Effector CD8-positive, alpha-beta T cell (primary cell): ENCODE results near the gene PATL2.
"Not testable (repeated sequence)": the region's sequence is repeated elsewhere in the genome, so short reads cannot be mapped to it uniquely, and the experiment has no call there.

ENCODE experiments used
- DNase-seq: peaks from one replicate; lab custom pipeline; 2025; lab: John Stamatoyannopoulos, UW

The PATL2 gene

DNA sequence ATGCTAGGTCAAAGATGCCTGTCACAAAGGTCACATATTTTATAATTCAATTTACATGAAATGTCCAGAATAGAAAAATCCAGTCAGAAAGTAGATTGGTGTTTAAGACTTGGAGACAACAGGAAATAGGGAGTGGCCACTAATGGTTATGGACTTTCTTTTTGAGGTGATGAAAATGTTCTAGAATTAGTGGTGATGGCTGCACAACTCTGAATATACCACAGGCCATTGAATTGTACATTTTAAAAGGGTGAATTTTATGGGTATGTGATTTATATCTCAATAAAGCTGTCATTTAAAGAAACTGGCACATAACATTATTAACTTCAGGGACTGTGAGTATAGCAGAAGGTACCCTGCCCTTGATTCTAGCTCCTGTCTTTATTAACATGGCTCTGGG is 63.5 kb downstream of the PATL2 start:
- DNase-seq, result no peak

GRCh38 chr15:44647036-44647435 is 64.1 kb downstream of the PATL2 start:
- DNase-seq, result no peak

DNA sequence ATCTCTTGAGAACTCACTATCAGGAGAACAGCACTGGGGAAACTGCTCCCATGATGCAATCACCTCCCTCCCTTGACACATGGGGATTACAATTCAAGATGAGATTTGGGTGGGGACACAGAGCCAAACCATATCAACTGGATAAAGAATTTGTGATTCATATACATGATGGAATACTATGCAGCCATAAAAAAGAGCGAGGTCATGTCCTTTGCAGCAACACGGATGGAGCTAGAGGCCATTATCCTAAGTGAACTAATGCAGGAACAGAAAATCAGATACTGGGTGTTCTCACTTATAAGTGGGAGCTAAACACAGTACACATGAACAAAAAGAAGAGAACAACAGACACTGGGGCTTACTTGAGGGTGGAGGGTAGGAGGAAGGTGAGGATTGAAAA is 64.7 kb downstream of the PATL2 start:
- DNase-seq, result no peak

GRCh38 chr15:44641651-44642050 is 69.5 kb downstream of the PATL2 start:
- DNase-seq, result no peak

DNA sequence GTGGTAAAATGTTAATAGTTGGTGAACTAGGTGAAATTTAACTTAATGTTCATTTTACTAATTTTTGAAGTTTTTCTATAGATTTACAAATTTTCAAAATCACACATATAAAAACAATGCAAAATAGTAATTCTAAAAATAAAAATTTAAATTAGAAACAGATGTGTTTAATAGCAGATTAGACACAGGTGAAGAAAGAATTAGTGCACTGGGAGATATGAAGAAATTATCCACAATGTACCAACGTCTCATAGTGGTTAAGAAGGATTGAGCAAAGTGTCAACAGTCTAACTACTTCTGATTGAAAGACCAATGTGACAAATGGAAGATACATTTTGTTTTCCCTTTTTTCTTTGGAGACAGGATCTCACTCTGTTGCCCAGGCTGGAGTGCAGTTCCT is 74.1 kb downstream of the PATL2 start:
- DNase-seq, result no peak

- no peak for DNase-seq
Observed at GRCh38 chr15:44633603-44634002, 77.5 kb downstream of the PATL2 start.

DNA sequence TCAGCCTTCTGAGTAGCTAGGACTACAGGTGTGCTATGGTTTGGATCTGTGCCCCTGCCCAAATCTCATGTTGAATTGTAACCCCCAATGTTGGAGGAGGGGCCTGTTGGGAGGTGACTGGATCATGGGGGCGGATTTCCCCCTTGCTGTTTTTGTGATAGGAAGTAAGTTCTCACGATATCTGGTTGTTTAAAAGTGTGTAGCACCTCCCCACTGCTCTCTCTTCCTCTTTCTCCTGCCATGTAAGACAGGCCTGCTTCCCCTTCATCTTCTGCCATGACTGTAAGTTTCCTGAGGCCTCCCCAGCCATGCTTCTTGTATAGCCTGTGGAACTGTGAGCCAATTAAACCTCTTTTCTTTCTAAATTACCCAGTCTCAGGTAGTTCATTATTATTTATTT is 85.8 kb downstream of the PATL2 start:
- not testable (repeated sequence) for DNase-seq

- DNase-seq, result no peak
Observed at GRCh38 chr15:44623178-44623577, 87.9 kb downstream of the PATL2 start.

- no peak for DNase-seq
Observed at GRCh38 chr15:44620081-44620480, 91.0 kb downstream of the PATL2 start.

DNA sequence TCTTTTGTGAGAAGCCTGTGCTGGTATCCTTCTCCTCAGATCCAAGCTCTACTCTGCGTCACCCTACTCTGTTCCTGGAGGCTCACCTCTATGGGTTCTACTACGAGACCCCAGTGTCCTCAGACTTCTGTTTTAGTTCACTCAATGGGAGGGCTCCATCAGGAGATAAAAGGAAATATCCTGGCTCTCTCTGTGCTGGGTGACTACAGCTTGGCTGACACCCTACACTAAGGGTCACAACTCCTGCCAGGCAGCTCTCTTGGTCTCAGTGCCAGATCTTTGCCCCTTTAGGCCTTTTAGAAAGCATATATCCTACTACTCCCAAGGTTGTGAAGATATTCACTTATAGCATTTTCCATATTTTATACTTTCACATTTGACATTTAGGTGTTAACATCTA is 94.1 kb downstream of the PATL2 start:
- no peak for DNase-seq
